HG03039 (cell line): ENCODE measurements around the gene BABAM1.

ENCODE experiments used
- ATAC-seq: cut with Tn5 transposase; IDR thresholded peaks from one replicate; pipeline ENCODE4 v1.9.1; 2021; ENCODE audit warnings: mild to moderate bottlenecking, moderate library complexity; ENCODE audit not compliant: unreplicated experiment

Gene BABAM1

GRCh38 chr19:17266975-17267788, at the start of gene BABAM1:
TSS of gene BABAM1 (plus strand) at chr19:17267443. CDS start at chr19:17268807, 1,364 bp downstream.
- peak; percentile 89 for ATAC-seq

- ATAC-seq = no peak
These were observed 48.0 kb upstream of the BABAM1 start for GRCh38 chr19:17219286-17219685.

GRCh38 chr19:17220207-17220758, 47.0 kb upstream of the BABAM1 start:
- no peak for ATAC-seq

- no peak for ATAC-seq
These were observed 42.2 kb upstream of the BABAM1 start for GRCh38 chr19:17225053-17225452.

- peak; percentile 84 for ATAC-seq
These were observed 41.0 kb upstream of the BABAM1 start, which contains the start of gene OCEL1 for GRCh38 chr19:17226002-17226933. TSS of gene OCEL1 (plus strand) at chr19:17226226. CDS start at chr19:17226248, 22 bp downstream.

GRCh38 chr19:17227798-17228367, 39.4 kb upstream of the BABAM1 start:
- no peak for ATAC-seq

- ATAC-seq = no peak
These were observed 37.4 kb upstream of the BABAM1 start for GRCh38 chr19:17229890-17230289.

GRCh38 chr19:17232258-17232657, 35.0 kb upstream of the BABAM1 start:
- no peak for ATAC-seq

- no peak for ATAC-seq
These were observed 32.3 kb upstream of the BABAM1 start for GRCh38 chr19:17234911-17235299.

- no peak for ATAC-seq
These were observed 31.8 kb upstream of the BABAM1 start for GRCh38 chr19:17235300-17235970.

GRCh38 chr19:17235971-17236777, 31.1 kb upstream of the BABAM1 start:
- ATAC-seq = no peak

GRCh38 chr19:17236811-17237543, 30.3 kb upstream of the BABAM1 start:
- no peak for ATAC-seq

- ATAC-seq = no peak
These were observed 29.2 kb upstream of the BABAM1 start for GRCh38 chr19:17237747-17238706.

GRCh38 chr19:17240062-17240752, 27.0 kb upstream of the BABAM1 start:
- no peak for ATAC-seq

- ATAC-seq = no peak
These were observed 26.3 kb upstream of the BABAM1 start for GRCh38 chr19:17240826-17241399.

GRCh38 chr19:17242431-17243208, 24.6 kb upstream of the BABAM1 start:
- no peak for ATAC-seq
